ENCODE results near the gene GRAMD1A. TPM values are rescaled to one million over a fixed set of nuclear protein-coding genes. Genes with fewer than 3 reads are reported as not detected.

GRAMD1A gene
- polyA plus RNA-seq, 1 of the 3 experiments (the other 2 are of a cell fraction) = 81.9 TPM

DNA sequence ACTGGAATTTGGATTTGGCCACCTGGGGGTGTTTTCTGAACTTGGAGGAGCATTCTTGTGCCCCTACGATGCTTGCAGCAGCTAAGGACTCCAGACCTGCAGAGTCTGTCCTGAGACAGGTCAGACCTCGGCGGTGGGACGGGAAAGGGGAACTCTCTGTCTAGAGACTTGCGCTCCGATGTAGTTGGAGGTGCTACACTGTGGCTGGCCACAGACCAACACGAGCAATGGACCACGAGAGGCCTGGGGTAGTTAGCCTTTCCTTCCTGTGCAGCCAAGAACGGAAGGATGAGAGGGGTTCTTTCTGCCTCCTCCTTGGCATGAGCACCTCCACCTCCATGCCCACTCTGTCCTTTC, 5.9 kb upstream of the GRAMD1A start:
- H3K36me3 ChIP-seq (replicated peaks in 1 of 2; ENCODE audit: control insufficient read depth in 1 of 2, insufficient read depth in 2 of 2, low read length in 1 of 2) = no peaks in the 10 kb centered on the region
- no peak overlapping the region for H3K4me2 ChIP-seq
- H3F3A ChIP-seq (replicated peaks; ENCODE audit: insufficient read depth) = no peaks in the 10 kb centered on the region
- DNase-seq = no peak
- H3K27ac ChIP-seq (ENCODE audit: low read depth in 2 of 2, low read length in 1 of 2) = no peak overlapping the region
- H3K27me3 ChIP-seq (ENCODE audit: insufficient read depth) = no peaks in the 10 kb centered on the region
- peaks cover 1 to 6% of the 10 kb centered on the region in 2 experiments; a peak in 1 of 4 replicates for H3K4me1 ChIP-seq (ENCODE audit: control insufficient read depth in 1 of 2, insufficient read depth in 2 of 2, low read depth in 1 of 2, low read length in 1 of 2)
- no peaks in the 10 kb centered on the region for H3K9me3 ChIP-seq
- no peak overlapping the region for H3K9ac ChIP-seq
- ChIA-PET CTCF (interaction anchor here (0.6 kb wide), 1 partner anchor 74 kb away, joined by 3 read pairs; no protein-coding TSS in a partner anchor), POLR2A (no interaction called here)
- H3K4me3 ChIP-seq (ENCODE audit: low read depth in 2 of 2, low read length in 1 of 2) = no peak overlapping the region
- 82% methylated on average over 9 of the region's 9 CpGs for WGBS (ENCODE audit: low lambda C conversion rate)
- H3K9me2 ChIP-seq = no peaks in the 10 kb centered on the region
- H4K20me1 ChIP-seq (ENCODE audit: insufficient read depth) = no peaks in the 10 kb centered on the region
- peaks cover 4% of the 10 kb centered on the region; the same call in 1 of the 2 replicates for H3K79me2 ChIP-seq (ENCODE audit: insufficient read depth)
- TF ChIP-seq MEF2A (IDR thresholded peaks at IDR 0.05; ENCODE audit: borderline replicate concordance, low read depth) (no peak), MAX (IDR thresholded peaks at IDR 0.05; ENCODE audit: low read depth) (no peak), USF1 (IDR thresholded peaks at IDR 0.05; ENCODE audit: borderline replicate concordance, low read depth) (no peak), NRF1 (IDR thresholded peaks at IDR 0.05; ENCODE audit: low read depth, low read length) (no peak), GABPA (IDR thresholded peaks at IDR 0.05; ENCODE audit: low read depth) (no peak), REST (IDR thresholded peaks at IDR 0.05; ENCODE audit: low read depth, low read length) (no peak), TAF1 (IDR thresholded peaks at IDR 0.05; ENCODE audit: borderline replicate concordance, low read depth, low read length) (no peak), IRF3 (IDR thresholded peaks at IDR 0.05; ENCODE audit: low read depth, low read length) (no peak), RAD21 (IDR thresholded peaks at IDR 0.05; ENCODE audit: low read length) (no peak), RFX5 (IDR thresholded peaks at IDR 0.05; ENCODE audit: low read length) (no peak), CHD2 (IDR thresholded peaks at IDR 0.05; ENCODE audit: low read length, partially characterized antibody) (no peak), SMC3 (IDR thresholded peaks at IDR 0.05; ENCODE audit: low read depth, low read length) (no peak), SIN3A (IDR thresholded peaks at IDR 0.05; ENCODE audit: borderline replicate concordance, low read depth, low read length) (no peak), NFIC (IDR thresholded peaks at IDR 0.05; ENCODE audit: borderline replicate concordance) (no peak), POLR2AphosphoS5 (IDR thresholded peaks at IDR 0.05; ENCODE audit: low read depth, low read length) (no peak)
- H2AFZ ChIP-seq (ENCODE audit: low read depth) = no peak overlapping the region

All from SK-N-SH (cell line).